Trophoblast cell (in vitro differentiated cells and primary cell): ENCODE data around the gene UBE2H.
"Not testable (repeated sequence)": the region's sequence is repeated elsewhere in the genome, so short reads cannot be mapped to it uniquely, and the experiment has no call there.

Experiments
- DNase-seq, 2 donors: peaks; one replicate each; pipeline ENCODE4 v3.0.0-alpha.2; 2016
- H2AFZ ChIP-seq: 2 replicates; pipeline ENCODE4 v1.6.1; 2013; ENCODE audit warnings: low read length, moderate library complexity, mild to moderate bottlenecking; ENCODE audit not compliant: insufficient read depth, poor library complexity
- H2AK5ac ChIP-seq: 2 replicates; pipeline ENCODE4 v1.6.1; 2013; ENCODE audit warnings: mild to moderate bottlenecking, low read length
- H2BK120ac ChIP-seq: 2 replicates; pipeline ENCODE4 v1.6.1; 2013; ENCODE audit warnings: low read length, mild to moderate bottlenecking, moderate library complexity; ENCODE audit not compliant: insufficient read depth, poor library complexity
- H2BK12ac ChIP-seq: 2 replicates; pipeline ENCODE4 v1.6.1; 2013; ENCODE audit warnings: mild to moderate bottlenecking, low read length, moderate library complexity
- H2BK5ac ChIP-seq: 2 replicates; pipeline ENCODE4 v1.6.1; 2013; ENCODE audit warnings: low read length, low read depth, moderate library complexity, mild to moderate bottlenecking; ENCODE audit not compliant: poor library complexity
- H3K14ac ChIP-seq: 2 replicates; pipeline ENCODE4 v1.6.1; 2013; ENCODE audit warnings: mild to moderate bottlenecking, low read length
- H3K18ac ChIP-seq: 2 replicates; pipeline ENCODE4 v1.6.1; 2013; ENCODE audit warnings: mild to moderate bottlenecking, low read length
- H3K23ac ChIP-seq: 2 replicates; pipeline ENCODE4 v1.6.1; 2013; ENCODE audit warnings: low read length
- H3K27ac ChIP-seq: 2 replicates; pipeline ENCODE4 v1.5.1; 2013; ENCODE audit warnings: low read depth, mild to moderate bottlenecking, inconsistent platforms, low read length, moderate library complexity
- H3K27me3 ChIP-seq: 2 replicates; pipeline ENCODE4 v1.6.1; 2013; ENCODE audit warnings: inconsistent platforms, mild to moderate bottlenecking, low read length, moderate library complexity; ENCODE audit not compliant: insufficient read depth
- H3K36me3 ChIP-seq, 2 experiments: 1 replicate in 1 of 2; 2 replicates in 1 of 2; pipeline ENCODE4 v1.6.1; 2013; ENCODE audit warnings: low read length in 2 of 2, mild to moderate bottlenecking in 2 of 2, moderate library complexity in 1 of 2; ENCODE audit not compliant: insufficient read depth in 2 of 2, control insufficient read depth in 1 of 2
- H3K4ac ChIP-seq: 2 replicates; pipeline ENCODE4 v1.6.1; 2013; ENCODE audit warnings: low read depth, mild to moderate bottlenecking, low read length, moderate library complexity
- H3K4me1 ChIP-seq, 2 experiments: 1 replicate in 1 of 2; 2 replicates in 1 of 2; pipeline ENCODE4 v1.6.1; 2013; ENCODE audit warnings: low read length in 2 of 2, mild to moderate bottlenecking in 2 of 2, moderate library complexity in 1 of 2; ENCODE audit not compliant: insufficient read depth in 2 of 2, control insufficient read depth in 1 of 2
- H3K4me2 ChIP-seq: 2 replicates; pipeline ENCODE4 v1.6.1; 2013; ENCODE audit warnings: inconsistent platforms, mild to moderate bottlenecking, low read length, moderate library complexity
- H3K4me3 ChIP-seq: 2 replicates; pipeline ENCODE4 v1.5.1; 2013; ENCODE audit warnings: mild to moderate bottlenecking, low read depth, low read length, inconsistent platforms
- H3K79me1 ChIP-seq: one replicate; pipeline ENCODE4 v1.6.1; 2013; ENCODE audit warnings: low read length
- H3K79me2 ChIP-seq: 2 replicates; pipeline ENCODE4 v1.6.1; 2013; ENCODE audit warnings: low read length, mild to moderate bottlenecking; ENCODE audit not compliant: control insufficient read depth, insufficient read depth, poor library complexity
- H3K9ac ChIP-seq: 2 replicates; pipeline ENCODE4 v1.6.1; 2013; ENCODE audit warnings: mild to moderate bottlenecking, low read length
- H3K9me3 ChIP-seq: 2 replicates; pipeline ENCODE4 v1.6.1; 2013; ENCODE audit warnings: low read depth, mild to moderate bottlenecking, control low read depth, inconsistent platforms, low read length; ENCODE audit not compliant: insufficient read depth
- H4K12ac ChIP-seq: 2 replicates; pipeline ENCODE4 v1.6.1; 2013; ENCODE audit warnings: low read depth, mild to moderate bottlenecking, low read length, moderate library complexity
- H4K8ac ChIP-seq: 2 replicates; pipeline ENCODE4 v1.6.1; 2013; ENCODE audit warnings: low read depth, mild to moderate bottlenecking, low read length, moderate library complexity
- H4K91ac ChIP-seq: one replicate; pipeline ENCODE4 v1.6.1; 2013; ENCODE audit warnings: low read depth, mild to moderate bottlenecking, low read length, moderate library complexity
- WGBS: extraction: QIAGEN DNeasy Blood & Tissue Kit; methylation state at CpG from one replicate; pipeline ENCODE4 v1.1.7; 2013; ENCODE audit warnings: missing lambda C conversion rate; ENCODE audit not compliant: insufficient read length, insufficient coverage; ENCODE audit errors: extremely low coverage; 5-methylcytosine and 5-hydroxymethylcytosine counted together

UBE2H gene

GRCh38 chr7:129864042-129864441, 88.7 kb downstream of the UBE2H start:
- H2BK120ac ChIP-seq, result no peak overlapping the region
- no peak overlapping the region for H3K18ac ChIP-seq
- no peak overlapping the region for H3K4me3 ChIP-seq
- no peaks in the 10 kb centered on the region for H3K27me3 ChIP-seq
- H3K23ac ChIP-seq, result no peak overlapping the region
- no peak overlapping the region for H2BK5ac ChIP-seq
- no peak overlapping the region for H4K12ac ChIP-seq
- no peak overlapping the region for H3K14ac ChIP-seq
- H2AFZ ChIP-seq, result no peak overlapping the region
- no peaks in the 10 kb centered on the region for H3K9me3 ChIP-seq
- H3K36me3 ChIP-seq, result no peaks in the 10 kb centered on the region
- H3K79me2 ChIP-seq, result no peaks in the 10 kb centered on the region
- H4K8ac ChIP-seq, result no peak overlapping the region
- peaks cover 4 to 5% of the 10 kb centered on the region in 2 experiments for H3K4me1 ChIP-seq
- no peak overlapping the region for H3K4me2 ChIP-seq
- no peaks in the 10 kb centered on the region for H3K79me1 ChIP-seq
- H2AK5ac ChIP-seq, result no peak overlapping the region
- H2BK12ac ChIP-seq, result no peak overlapping the region
- no peak overlapping the region for H3K27ac ChIP-seq
- H4K91ac ChIP-seq, result no peak overlapping the region
- DNase-seq, result no peak
- no peak overlapping the region for H3K9ac ChIP-seq
- WGBS, result no CpG with 5 or more reads among the region's 3 CpGs
- H3K4ac ChIP-seq, result no peak overlapping the region

GRCh38 chr7:129862682-129863081, 90.1 kb downstream of the UBE2H start:
- WGBS, result no CpG with 5 or more reads among the region's 3 CpGs
- no peaks in the 10 kb centered on the region for H3K36me3 ChIP-seq
- H2BK5ac ChIP-seq, result no peak overlapping the region
- H3K27me3 ChIP-seq, result no peaks in the 10 kb centered on the region
- H3K27ac ChIP-seq, result no peak overlapping the region
- H3K9ac ChIP-seq, result no peak overlapping the region
- H3K4me3 ChIP-seq, result no peak overlapping the region
- H3K79me2 ChIP-seq, result no peaks in the 10 kb centered on the region
- H2BK120ac ChIP-seq, result no peak overlapping the region
- no peak overlapping the region for H3K4ac ChIP-seq
- H3K9me3 ChIP-seq, result no peaks in the 10 kb centered on the region
- H3K23ac ChIP-seq, result no peak overlapping the region
- no peak overlapping the region for H2BK12ac ChIP-seq
- DNase-seq, result no peak
- H4K12ac ChIP-seq, result no peak overlapping the region
- no peak overlapping the region for H3K18ac ChIP-seq
- H2AK5ac ChIP-seq, result no peak overlapping the region
- H3K4me2 ChIP-seq, result no peak overlapping the region
- H4K91ac ChIP-seq, result no peak overlapping the region
- H2AFZ ChIP-seq, result no peak overlapping the region
- peaks cover 4 to 5% of the 10 kb centered on the region in 2 experiments for H3K4me1 ChIP-seq
- H4K8ac ChIP-seq, result no peak overlapping the region
- no peak overlapping the region for H3K14ac ChIP-seq
- H3K79me1 ChIP-seq, result no peaks in the 10 kb centered on the region

- H4K12ac ChIP-seq, H3K79me1 ChIP-seq: not testable (repeated sequence)
These were observed 92.0 kb downstream of the UBE2H start for GRCh38 chr7:129860784-129861183.

GRCh38 chr7:129859183-129859582, 93.6 kb downstream of the UBE2H start:
- H3K18ac ChIP-seq, result no peak overlapping the region
- H3K9ac ChIP-seq, result no peak overlapping the region
- no peak overlapping the region for H2AK5ac ChIP-seq
- H3K4me3 ChIP-seq, result no peak overlapping the region
- H3K27ac ChIP-seq, result no peak overlapping the region
- no peak overlapping the region for H2BK120ac ChIP-seq
- no peaks in the 10 kb centered on the region for H3K4me1 ChIP-seq
- no peak overlapping the region for H4K91ac ChIP-seq
- DNase-seq, result no peak
- no peak overlapping the region for H2BK5ac ChIP-seq
- no peak overlapping the region for H4K8ac ChIP-seq
- H3K36me3 ChIP-seq, result no peaks in the 10 kb centered on the region
- no peaks in the 10 kb centered on the region for H3K27me3 ChIP-seq
- no peak overlapping the region for H3K14ac ChIP-seq
- H2AFZ ChIP-seq, result no peak overlapping the region
- H4K12ac ChIP-seq, result no peak overlapping the region
- H3K9me3 ChIP-seq, result no peaks in the 10 kb centered on the region
- no peak overlapping the region for H3K4ac ChIP-seq
- H3K79me2 ChIP-seq, result no peaks in the 10 kb centered on the region
- H3K23ac ChIP-seq, result no peak overlapping the region
- H3K4me2 ChIP-seq, result no peak overlapping the region
- H3K79me1 ChIP-seq, result no peaks in the 10 kb centered on the region
- H2BK12ac ChIP-seq, result no peak overlapping the region
- no CpG with 5 or more reads among the region's 2 CpGs for WGBS

More at GRCh38 chr7:129860784-129861183, 92.0 kb downstream of the UBE2H start:
- H4K8ac ChIP-seq, H2BK5ac ChIP-seq, H2BK120ac ChIP-seq, H3K79me2 ChIP-seq, H2AFZ ChIP-seq, H3K4me1 ChIP-seq, H3K4me2 ChIP-seq, H3K23ac ChIP-seq, H2BK12ac ChIP-seq, H3K4me3 ChIP-seq, H3K9ac ChIP-seq, H3K9me3 ChIP-seq, H3K27ac ChIP-seq, H3K36me3 ChIP-seq, H3K27me3 ChIP-seq, DNase-seq, H3K4ac ChIP-seq, H3K14ac ChIP-seq, H4K91ac ChIP-seq, H3K18ac ChIP-seq, H2AK5ac ChIP-seq: not testable (repeated sequence)
- no CpG with 5 or more reads among the region's 6 CpGs for WGBS
